GM12878 (cell line): ENCODE results near the gene XG.
"Not testable (repeated sequence)": the region's sequence is repeated elsewhere in the genome, so short reads cannot be mapped to it uniquely, and the experiment has no call there.

Experiments used
- FOS ChIP-seq: IDR thresholded peaks from 3 replicates; pipeline ENCODE4 v1.6.1; 2011; ENCODE audit warnings: borderline replicate concordance; ENCODE audit not compliant: insufficient read length; ENCODE audit errors: extremely low read depth
- MYC ChIP-seq: IDR thresholded peaks from 2 replicates; pipeline ENCODE4 v1.6.1; 2011; ENCODE audit warnings: mild to moderate bottlenecking, low read length, moderate library complexity, inconsistent platforms; ENCODE audit not compliant: insufficient read depth, insufficient replicate concordance, insufficient read length, severe bottlenecking
- TF ChIP-seq, protein P1 (sequence below): fragments of 450-650 bp; IDR thresholded peaks from 2 replicates; pipeline ENCODE4 v1.6.1; 2017; ENCODE audit warnings: mild to moderate bottlenecking
- TF ChIP-seq, protein P2 (sequence below): IDR thresholded peaks from 2 replicates; pipeline ENCODE4 v1.6.1; 2011; ENCODE audit warnings: low read depth, low read length, improper control_type of control experiment, borderline replicate concordance

DNA sequence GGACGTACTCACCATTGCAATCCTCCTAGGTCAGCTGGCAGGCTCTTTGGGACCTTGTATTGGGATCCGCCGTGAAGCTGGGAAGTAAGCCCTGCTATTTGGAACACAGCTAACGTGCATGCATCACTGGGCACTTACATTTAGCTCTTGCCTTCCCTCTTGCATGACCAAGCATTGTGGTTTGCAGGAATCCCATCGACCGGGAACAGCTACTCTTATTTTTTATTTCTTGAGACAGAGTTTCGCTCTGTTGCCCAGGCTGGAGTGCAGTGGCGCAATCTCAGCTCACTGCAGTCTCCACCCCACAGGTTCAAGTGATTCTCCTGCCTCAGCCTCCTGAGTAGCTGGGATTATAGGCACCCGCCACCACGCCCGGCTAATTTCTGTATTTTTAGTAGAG is 24.6 kb upstream of the XG start:
- TF ChIP-seq, protein P1, sequence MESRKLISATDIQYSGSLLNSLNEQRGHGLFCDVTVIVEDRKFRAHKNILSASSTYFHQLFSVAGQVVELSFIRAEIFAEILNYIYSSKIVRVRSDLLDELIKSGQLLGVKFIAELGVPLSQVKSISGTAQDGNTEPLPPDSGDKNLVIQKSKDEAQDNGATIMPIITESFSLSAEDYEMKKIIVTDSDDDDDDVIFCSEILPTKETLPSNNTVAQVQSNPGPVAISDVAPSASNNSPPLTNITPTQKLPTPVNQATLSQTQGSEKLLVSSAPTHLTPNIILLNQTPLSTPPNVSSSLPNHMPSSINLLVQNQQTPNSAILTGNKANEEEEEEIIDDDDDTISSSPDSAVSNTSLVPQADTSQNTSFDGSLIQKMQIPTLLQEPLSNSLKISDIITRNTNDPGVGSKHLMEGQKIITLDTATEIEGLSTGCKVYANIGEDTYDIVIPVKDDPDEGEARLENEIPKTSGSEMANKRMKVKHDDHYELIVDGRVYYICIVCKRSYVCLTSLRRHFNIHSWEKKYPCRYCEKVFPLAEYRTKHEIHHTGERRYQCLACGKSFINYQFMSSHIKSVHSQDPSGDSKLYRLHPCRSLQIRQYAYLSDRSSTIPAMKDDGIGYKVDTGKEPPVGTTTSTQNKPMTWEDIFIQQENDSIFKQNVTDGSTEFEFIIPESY, result not testable (repeated sequence)
- TF ChIP-seq, protein P2, sequence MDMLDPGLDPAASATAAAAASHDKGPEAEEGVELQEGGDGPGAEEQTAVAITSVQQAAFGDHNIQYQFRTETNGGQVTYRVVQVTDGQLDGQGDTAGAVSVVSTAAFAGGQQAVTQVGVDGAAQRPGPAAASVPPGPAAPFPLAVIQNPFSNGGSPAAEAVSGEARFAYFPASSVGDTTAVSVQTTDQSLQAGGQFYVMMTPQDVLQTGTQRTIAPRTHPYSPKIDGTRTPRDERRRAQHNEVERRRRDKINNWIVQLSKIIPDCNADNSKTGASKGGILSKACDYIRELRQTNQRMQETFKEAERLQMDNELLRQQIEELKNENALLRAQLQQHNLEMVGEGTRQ, result not testable (repeated sequence)
- not testable (repeated sequence) for TF ChIP-seq MYC, FOS
